GM12865 (cell line): ENCODE measurements around the gene AOPEP.

ENCODE experiments used
- DNase-seq: peaks from one replicate; pipeline ENCODE4 v3.0.0; 2010; ENCODE audit warnings: low read depth
- H3K4me3 ChIP-seq: 2 replicates; pipeline ENCODE4 v1.5.1; 2011; ENCODE audit warnings: mild to moderate bottlenecking, low read depth, low read length, control low read depth
- CTCF ChIP-seq: IDR thresholded peaks from 2 replicates; pipeline ENCODE4 v1.5.1; 2011; ENCODE audit warnings: low read length, control low read depth, low read depth, inconsistent platforms; ENCODE audit not compliant: insufficient read depth; ENCODE audit errors: missing control alignments

Gene AOPEP

GRCh38 chr9:95031711-95032461 is 305.4 kb downstream of the AOPEP start:
- H3K4me3 ChIP-seq: no peak overlapping the region
- no peak for DNase-seq
- no peak for TF ChIP-seq CTCF

GRCh38 chr9:95032580-95033341 is 306.3 kb downstream of the AOPEP start:
- TF ChIP-seq CTCF: no peak
- no peak overlapping the region for H3K4me3 ChIP-seq
- no peak for DNase-seq

GRCh38 chr9:95035846-95036245 is 309.3 kb downstream of the AOPEP start:
- no peak overlapping the region for H3K4me3 ChIP-seq
- TF ChIP-seq CTCF: no peak
- DNase-seq: no peak

GRCh38 chr9:95036676-95037075 is 310.2 kb downstream of the AOPEP start:
- no peak for TF ChIP-seq CTCF
- H3K4me3 ChIP-seq: no peak overlapping the region
- no peak for DNase-seq

GRCh38 chr9:95037789-95038521 is 311.5 kb downstream of the AOPEP start:
- TF ChIP-seq CTCF: no peak
- no peak for DNase-seq
- H3K4me3 ChIP-seq: no peak overlapping the region

GRCh38 chr9:95038666-95039065 is 312.2 kb downstream of the AOPEP start:
- no peak for DNase-seq
- TF ChIP-seq CTCF: no peak
- H3K4me3 ChIP-seq: no peak overlapping the region
